ENCODE measurements around the gene BTD. TPM values are rescaled to one million over a fixed set of nuclear protein-coding genes. Genes with fewer than 3 reads are reported as not detected.

Gene BTD, protein sequence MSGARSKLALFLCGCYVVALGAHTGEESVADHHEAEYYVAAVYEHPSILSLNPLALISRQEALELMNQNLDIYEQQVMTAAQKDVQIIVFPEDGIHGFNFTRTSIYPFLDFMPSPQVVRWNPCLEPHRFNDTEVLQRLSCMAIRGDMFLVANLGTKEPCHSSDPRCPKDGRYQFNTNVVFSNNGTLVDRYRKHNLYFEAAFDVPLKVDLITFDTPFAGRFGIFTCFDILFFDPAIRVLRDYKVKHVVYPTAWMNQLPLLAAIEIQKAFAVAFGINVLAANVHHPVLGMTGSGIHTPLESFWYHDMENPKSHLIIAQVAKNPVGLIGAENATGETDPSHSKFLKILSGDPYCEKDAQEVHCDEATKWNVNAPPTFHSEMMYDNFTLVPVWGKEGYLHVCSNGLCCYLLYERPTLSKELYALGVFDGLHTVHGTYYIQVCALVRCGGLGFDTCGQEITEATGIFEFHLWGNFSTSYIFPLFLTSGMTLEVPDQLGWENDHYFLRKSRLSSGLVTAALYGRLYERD
- total RNA-seq, result 19.3 TPM

DNA sequence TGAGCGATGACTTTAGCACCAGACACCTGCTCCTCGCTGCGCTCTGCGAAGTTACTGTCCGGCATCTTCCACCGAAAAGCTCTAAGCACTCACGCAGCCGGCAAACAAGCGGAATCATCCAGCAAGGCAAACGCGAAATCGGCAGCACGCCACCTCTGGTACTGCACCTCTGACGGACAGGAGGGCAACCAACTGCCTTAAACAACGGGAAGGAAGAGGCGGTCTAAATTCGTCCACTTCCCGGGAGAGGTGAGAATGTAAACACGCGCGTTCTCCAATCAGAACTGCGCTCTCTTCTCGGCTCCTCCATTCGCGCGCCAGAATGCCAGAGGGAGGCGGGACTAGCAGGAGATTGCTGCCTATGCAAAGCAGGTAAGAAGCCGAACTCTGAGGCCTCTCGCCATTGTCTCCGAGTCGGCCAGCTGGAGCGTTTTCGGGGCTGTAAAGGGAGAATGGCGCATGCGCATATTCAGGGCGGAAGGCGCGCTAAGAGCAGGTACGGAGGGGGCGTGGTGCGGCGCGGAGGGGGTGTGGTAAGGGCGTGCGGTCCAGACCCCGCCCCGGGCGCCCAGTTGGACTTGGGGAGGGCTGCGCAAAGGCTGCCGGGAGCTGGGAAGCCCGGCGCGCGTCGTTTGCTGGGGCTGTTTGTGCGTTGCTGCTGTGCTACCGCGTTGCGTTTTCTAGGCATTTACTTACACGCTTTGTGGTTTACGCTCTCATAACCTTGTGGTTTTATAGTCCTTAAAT, at the start of gene BTD, which contains the start of gene HACL1:
BTD (plus strand) TSS at position 347 of the 747 bp plus-strand sequence. CDS start 33,695 bp downstream, outside the sequence.
HACL1 (minus strand) TSS at position 171 of the 747 bp plus-strand sequence; CDS start at position 65, 106 bp downstream.
- DNase-seq, result peak; percentile 99

DNA sequence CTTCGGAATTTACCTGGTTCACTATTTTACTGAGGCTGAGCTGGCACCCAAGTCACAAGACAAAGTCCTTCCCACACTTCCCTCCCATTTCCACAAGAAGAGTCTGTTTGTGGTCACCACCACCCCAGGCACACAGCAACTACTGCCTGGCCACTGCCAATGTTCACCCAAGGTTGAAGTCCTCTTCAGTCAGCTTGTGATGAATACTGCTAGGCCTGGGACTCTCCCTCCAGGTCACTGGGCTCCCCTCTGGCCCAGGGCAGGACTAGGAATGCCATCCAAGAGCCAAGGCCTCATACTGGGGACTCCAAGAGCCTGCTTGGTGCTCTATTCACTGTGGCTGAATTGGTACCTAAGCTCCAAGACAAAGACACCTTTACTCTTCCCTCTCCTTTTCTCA, 49.6 kb upstream of the BTD start:
- no peak for DNase-seq

DNA sequence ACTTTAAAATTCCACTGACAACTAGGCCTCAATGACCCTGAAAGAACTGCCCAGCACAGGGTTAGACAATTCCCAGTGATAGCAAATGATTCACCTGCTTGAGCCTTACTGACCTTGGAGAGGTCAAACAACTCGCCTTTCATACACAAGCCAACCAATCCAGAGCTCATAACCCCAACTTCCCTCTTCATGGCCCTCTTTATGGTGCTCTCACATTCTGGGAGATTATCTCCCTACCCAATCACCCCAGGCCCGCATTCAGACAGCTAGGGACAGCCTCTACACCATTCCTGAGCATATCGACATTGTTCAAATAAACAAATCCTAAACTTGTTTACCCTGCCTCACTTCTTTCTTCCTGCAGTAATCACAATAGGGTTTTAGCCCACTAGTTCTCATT, 47.8 kb upstream of the BTD start:
- no peak for DNase-seq

DNA sequence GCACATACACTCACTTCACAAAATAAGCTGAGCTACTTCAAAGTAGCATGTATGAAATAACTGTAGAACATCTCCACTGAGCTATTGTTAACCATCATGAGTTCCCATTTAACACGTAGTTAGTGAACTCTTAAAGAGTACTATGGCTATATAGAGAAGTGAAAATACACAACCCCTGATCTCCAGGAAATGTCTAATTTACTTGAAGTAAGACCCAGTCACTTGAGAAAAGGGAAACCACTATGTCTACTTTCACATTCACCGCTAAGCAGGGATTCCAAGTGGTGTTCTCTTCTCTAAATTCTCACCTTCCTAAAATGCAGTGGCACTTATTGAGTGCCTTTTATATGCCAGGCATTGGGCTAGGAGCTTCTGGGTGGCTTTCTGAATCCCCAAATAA, 45.0 kb upstream of the BTD start:
- DNase-seq, result no peak

DNA sequence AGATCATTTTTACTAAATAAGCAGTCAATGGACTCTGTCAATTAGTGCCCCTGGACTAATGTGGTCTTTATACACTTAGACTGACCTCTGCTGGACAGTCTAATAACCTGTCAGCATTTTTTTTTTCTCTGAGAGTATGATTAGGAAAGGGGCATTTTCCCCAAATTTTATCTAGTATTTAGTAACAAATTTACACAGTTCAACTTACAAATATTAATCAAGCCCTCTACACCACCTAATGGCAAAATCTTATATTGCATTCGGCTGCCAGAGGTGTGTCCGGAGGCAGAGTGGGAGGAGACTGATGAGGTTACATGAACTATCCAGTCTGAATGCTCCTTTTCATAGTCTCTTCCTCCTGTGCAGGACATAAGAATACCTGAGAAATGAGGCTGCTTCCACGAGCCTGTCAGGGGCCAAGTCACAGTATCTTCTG, 44.0 kb upstream of the BTD start:
- peak; percentile 72 for DNase-seq

DNA sequence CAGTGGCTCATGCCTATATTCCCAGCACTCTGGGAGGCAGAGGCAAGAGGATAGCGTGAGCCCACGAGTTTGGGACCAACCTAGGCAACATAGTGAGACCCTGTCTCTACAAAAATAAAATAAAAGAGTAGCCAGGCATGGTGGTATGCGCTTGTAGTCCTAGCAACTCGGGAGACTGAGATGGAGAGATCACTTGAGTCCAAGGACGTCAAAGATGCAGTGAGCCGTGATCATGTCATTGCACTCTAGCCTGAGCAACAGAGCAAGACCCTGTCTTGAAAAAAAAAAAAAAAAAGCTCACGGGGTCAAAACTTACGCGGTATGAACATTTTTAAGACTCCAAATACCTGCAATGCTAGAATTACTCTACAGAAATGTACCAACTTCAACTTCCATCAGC, 43.0 kb upstream of the BTD start:
- DNase-seq, result no peak

DNA sequence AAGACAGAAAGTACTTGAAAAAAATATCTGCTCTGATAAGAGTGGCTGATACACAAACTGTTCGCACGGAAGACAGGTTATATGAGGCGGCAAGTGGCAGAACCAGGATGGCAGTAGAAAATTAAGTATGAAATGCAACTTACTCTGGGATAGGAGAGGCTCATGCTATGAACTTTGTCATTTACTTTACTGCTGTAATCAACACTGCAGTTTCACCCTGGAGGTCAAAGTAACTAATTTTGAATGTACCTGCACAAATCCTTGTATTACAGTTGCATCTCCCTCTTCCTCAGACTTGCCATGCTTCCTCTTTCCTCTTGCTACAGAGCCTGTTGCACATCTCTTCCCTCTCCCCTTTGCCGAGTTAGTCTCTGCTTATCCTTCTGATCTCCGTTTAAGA, 39.0 kb upstream of the BTD start:
- no peak for DNase-seq

DNA sequence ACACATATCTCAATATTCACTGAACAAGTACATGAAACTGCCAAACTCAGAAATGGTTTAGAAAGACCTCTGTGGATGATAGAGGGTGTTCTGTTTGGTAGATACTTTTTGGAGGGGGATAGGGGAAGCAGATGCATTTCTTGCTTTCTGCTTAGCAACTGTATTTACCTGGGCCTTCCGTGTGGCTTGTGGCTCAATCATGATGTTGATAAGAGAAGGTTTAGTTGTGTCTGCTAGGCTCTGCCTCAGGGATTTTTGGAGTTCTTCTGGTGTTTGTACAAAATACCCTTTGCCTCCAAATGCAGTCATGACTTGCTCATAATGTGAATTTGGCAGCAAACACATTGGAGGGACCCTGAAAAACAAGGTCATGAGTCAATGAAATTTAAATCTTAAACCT, 38.4 kb upstream of the BTD start:
- no peak for DNase-seq

DNA sequence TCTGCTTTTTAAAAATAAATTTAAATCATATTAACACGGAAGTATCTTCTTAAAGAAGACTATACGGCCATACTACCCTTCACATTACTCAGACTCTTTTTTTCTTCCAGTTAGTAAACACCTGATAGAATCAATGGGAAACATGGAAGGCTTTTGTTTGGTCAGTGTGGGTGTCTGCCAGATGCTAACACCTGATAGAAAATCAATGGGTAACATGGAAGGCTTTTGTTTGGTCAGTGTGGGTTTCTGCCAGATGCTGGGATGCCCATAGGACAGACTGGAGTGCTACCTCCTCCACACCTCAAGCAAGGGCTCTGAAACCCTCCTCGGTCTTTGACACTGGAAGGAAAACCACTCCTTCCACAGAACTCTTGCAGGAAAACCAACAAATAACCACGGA, 29.4 kb upstream of the BTD start:
- no peak for DNase-seq

DNA sequence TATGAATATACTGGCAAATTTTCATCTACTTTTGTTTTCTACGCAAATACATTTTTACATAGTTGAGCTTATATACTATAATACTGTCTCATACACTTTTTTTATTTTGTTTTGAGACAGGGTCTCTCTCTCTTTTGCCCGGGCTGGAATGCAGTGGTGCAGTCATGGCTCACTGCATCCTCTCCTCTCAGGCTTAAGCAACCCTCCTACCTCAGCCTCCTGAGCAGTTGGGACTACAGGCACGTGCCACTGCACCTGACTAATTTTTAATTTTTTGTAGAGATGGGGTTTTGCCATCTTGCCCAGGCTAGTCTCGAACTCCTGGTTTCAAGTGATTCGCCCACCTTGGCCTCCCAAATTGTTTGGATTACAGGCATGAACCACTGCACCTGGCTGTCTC, 26.1 kb upstream of the BTD start:
- no peak for DNase-seq

DNA sequence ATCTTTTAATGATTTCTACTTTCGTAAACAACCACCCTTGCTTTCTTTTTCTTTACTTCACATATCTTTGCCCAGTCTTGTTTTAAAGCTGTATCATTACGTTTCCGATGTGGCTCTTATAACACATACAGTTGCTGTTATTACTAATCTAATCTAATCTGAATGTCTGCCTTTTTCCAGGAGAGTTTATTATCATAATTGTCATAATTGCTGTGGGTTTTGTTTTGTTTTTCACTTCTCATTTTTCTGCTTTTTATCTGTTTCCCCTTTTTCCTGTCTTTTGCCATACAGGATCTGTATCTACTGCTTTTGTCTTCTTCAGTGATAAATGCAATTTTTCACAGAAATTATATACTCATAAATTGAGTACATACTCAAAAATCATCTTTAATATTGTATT, 25.1 kb upstream of the BTD start:
- no peak for DNase-seq

DNA sequence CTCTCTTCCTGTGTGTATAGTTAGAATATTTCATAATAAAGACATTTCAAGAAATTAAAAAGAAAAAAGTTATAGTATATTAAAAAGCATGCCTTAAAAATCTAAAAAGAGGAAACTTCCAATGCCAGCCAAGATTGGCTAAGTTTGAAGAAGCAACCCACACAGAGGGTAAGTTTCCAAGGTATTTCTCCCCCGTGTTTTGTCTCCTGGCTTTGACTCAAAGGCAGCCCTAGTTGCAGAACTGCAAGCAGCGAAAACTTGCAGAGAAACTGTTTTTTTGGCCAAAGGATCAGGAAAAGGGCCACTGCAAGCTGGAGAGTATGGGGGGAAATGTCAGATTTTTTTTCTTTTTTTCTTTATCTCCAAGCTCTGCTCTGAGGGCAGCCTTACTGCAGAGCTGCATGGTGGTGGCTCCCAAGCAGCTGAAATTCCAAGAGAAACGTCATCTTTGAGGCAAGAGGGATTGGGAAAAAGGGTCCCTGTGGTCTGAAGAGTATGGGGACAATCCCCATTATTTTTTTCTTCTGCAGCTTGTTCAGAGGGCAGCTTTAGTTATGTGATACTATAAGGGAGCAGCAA, 23.2 kb upstream of the BTD start:
- no peak for DNase-seq

DNA sequence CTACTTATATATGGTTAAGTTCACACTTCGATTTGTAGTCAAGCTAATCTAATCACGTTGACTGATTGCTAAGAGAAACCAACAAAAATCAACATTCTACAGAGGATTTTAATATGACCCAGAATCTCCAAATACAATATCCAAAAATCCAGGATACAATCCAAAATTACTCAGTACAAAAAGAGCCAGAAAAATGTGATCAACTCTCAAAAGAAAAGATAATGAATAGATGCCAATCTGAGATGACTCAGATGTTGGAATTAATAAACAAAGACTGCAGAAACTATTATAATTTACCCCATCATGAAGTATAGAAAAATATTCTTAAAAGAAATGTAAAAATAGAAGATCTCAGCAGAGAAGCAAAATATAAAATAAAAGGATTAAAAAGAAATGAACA, 22.5 kb upstream of the BTD start:
- DNase-seq, result no peak

DNA sequence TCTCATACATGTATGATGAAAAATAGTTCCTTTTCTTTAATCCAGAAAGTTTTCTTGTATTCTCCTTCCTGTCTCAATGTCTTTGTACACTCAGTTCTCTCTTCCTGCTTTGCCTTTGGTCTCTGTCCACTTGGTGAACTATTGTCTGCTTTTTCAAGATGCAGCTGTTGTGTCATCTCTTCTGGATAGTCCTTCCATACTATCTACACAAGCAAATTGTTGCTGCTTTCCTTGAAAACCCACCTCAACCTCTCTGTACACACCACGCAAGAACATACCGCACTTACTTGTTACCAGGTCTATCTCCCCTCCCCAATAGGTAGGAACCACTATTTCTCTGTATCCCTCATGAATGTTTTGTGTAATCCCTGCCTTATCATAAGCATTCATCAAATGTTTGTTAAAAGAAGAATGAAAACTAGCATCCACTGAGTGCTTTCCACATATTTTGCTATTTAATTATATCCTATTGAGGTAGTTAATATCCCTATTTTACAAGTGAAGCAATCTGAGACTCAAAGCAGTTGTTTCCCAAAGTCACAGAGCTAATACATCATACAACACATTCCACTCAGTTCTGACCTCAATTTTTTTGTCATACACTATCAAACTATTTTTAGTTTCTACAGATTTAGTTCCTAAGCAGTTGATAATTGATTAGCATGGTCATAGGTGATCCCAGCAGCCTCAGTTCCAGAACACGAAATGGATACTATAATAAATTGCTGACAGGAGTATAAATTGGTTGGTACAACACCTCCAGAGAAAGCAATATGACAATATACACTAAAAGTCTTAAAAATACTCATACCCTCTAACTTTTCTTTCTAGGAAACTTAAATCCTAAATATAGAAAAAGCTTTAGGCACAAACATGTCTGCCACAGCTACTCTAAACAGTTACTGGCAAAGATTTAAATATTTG, 19.8 kb upstream of the BTD start:
- no peak for DNase-seq

DNA sequence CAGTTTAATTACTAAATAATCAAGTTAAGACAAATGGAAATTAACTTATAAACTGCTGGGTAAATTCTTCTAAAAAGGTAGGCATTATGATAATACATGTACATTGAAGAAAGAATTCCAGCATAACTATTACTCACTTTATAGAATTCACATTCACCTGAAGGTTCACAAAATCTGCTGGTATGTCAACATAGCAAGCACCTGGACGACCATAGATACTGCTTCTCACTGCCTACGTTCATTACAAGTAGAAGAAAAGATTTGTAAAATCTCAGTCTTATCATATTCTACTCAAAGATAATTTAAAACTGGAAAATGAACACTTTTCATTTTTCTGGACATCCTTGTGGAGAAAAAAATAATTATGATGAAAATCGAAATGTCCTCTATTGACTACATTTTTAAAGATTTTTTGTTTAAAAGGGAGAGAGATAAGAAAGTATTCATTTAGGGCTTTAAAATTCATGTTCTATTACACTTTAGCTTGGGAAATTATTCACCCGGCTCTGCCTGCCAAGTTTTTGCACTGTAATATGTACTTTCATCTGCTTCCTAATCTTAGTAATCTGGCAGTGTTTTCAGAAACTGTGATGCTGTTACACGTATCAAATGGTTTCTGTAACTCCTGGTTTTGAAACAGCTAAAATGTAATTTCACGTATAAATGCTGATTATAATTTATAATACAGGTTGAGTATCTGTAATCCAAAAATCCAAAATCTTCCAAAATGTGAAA, 16.3 kb upstream of the BTD start:
- DNase-seq, result no peak

DNA sequence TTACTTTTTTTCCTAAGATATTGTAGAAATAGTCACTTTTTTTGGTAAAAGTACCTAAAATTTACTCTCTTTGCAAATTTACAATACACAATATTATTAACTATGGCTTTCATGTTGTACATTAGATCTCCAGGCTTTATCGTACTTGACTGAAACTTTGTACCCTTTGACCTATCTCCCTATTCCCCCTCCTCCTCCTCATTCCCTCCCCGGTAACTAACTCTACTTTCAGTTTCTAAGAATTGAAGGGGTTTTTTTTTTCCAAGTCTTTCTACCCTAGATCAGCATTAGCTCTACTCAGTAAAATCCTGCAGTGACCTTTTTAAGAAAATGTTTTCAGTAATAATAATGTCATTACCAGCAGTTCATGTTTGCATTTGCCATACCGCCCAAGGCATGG, 10.3 kb upstream of the BTD start:
- no peak for DNase-seq

DNA sequence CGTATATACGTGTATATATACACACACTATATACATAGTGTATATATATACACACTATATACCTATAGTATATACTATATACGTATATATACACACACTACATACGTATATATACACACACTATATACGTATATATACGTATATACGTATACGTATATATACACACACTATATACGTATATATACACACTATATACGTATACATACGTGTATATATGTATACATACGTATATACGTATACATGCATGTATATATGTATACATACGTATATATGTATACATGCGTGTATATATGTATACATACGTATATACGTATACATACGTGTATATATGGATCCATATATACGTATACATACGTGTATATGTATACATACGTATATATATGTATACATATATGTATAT, 9.6 kb upstream of the BTD start:
- no peak for DNase-seq

DNA sequence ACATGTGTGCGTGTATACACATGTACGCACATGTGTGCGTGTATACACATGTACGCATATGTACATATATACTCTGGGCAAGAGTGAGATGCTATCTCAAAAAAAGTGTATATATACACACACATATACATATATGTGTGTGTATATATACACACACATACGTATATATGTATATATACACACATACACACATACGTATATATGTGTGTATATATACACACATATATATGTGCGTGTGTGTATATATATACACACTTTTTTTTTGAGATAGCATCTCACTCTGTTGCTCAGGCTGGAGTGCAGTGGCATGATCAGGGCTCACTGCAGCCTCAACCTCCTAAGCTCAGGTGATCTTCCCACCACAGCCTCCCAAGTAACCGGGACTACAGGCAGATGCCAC, 8.6 kb upstream of the BTD start:
- no peak for DNase-seq

DNA sequence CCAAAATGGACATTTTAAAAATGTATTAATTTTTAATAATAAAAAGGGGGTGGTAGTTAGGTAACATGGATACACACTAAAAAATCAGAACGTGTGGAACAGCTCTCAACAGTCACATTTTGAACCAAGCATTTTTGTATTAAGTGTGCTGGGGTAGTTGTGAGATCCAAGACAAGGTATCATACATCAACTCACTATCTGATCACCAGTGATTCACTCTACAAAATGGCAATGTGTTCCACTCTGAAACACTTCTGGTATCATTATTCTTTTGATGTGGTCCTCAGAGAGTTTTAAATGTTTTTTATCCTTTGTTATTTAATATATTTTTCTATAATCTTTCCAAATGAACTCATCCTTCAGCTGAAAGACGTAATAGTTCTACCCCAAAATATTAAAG, 5.6 kb upstream of the BTD start:
- DNase-seq, result no peak

DNA sequence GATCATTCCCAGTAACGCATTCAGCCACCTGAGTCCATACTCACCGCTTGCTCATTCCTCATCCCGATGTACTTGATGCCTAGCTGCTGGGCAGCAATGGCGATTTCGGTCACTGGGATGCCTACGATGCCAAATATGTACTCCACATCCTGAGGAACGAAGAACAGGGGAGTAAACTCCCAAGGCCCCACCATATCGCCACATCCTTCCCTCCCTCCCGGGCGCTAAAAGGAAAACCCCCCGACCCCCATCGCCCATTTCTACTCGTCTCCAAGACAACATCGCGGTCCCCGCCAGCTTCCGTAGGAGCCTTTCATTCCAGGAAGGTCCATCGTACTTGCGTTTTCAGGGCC, 523 bp upstream of the BTD start:
- DNase-seq, result no peak

DNA sequence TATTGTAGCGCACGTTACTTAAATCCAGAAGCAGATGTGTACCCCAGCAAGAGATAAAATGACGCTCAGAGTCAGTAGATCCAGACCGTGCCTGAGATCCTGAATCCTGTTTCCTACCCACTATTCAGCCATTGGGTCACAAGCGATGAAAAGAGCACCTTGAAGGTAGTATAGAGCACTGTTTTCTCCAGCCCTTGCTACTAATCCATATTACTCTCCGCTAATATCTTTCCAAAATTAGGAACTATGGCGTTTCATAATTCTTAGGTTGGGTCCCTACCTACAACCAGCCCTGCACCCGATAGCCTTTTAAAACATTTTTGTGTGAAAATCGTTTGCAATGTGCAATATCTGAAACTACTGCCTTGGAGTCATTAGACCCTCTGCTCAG, 596 bp downstream of the BTD start:
- DNase-seq, result no peak

Data from tongue (tissue), 2 donors.